Ovary (tissue), 9 donors: Measurements from ENCODE around the gene SOHLH2. TPM values are rescaled to one million over a fixed set of nuclear protein-coding genes. Genes with fewer than 3 reads are reported as not detected.

Experiments used
- DNase-seq, 5 donors: peaks; one replicate each; pipeline ENCODE4 v3.0.0-alpha.2; 2019 to 2020
- H3K27ac ChIP-seq, 2 donors: fragments of 200-600 bp; one replicate each; pipeline versions ENCODE4 v1.5.1 to v1.8.0; 2019 to 2022
- H3K27me3 ChIP-seq: fragments of 200-600 bp; one replicate; pipeline ENCODE4 v1.8.0; 2022
- H3K36me3 ChIP-seq: fragments of 200-600 bp; sonication (generic); one replicate; pipeline ENCODE4 v1.5.1; 2019
- H3K4me1 ChIP-seq: one replicate; pipeline ENCODE4 v1.8.1; 2013; ENCODE audit warnings: mild to moderate bottlenecking, moderate library complexity; ENCODE audit not compliant: insufficient read depth
- H3K4me3 ChIP-seq: fragments of 200-600 bp; sonication (generic); one replicate; pipeline ENCODE4 v1.5.1; 2017
- H3K9me3 ChIP-seq, 2 donors: fragments of 200-600 bp in 1 of 2; sonication (generic) in 1 of 2; one replicate each; pipeline versions ENCODE4 v1.5.1 to v1.8.1; 2013 to 2019; ENCODE audit warnings: mild to moderate bottlenecking in 1 of 2, moderate library complexity in 1 of 2
- EP300 ChIP-seq: sonication (generic); formaldehyde crosslinking; IDR thresholded peaks from one replicate; pipeline ENCODE4 v1.6.1; 2017; ENCODE audit warnings: antibody characterized with exemption
- POLR2A ChIP-seq: fragments of 450-650 bp; IDR thresholded peaks from one replicate; pipeline ENCODE4 v1.6.1; 2017; ENCODE audit warnings: antibody characterized with exemption, mild to moderate bottlenecking, moderate library complexity
- WGBS, 3 donors: extraction: QIAGEN DNeasy Blood & Tissue Kit in 1 of 3; methylation state at CpG; one replicate each; pipeline versions ENCODE4 v1.1.5 to v1.1.7; 2013 to 2017; 5-methylcytosine and 5-hydroxymethylcytosine counted together
- intact Hi-C, 4 donors: fragments of 100-400 bp; cut with DNase I; formaldehyde crosslinking; loops; one replicate each; pipeline versions ENCODE4 v1.11.0 to v1.15.1; 2022 to 2023
- polyA plus RNA-seq, 2 donors: library from polyadenylated mRNA; stranded (reverse); fragments of 200-250 nt in 1 of 2; fragments of 350-450 nt in 1 of 2; fragmentation: Illumina TruSeq in 1 of 2; extraction: RNeasy Lipid Tissue Mini Kit (QIAGEN cat#74804) in 1 of 2; gene quantifications; one replicate each; pipeline ENCODE4 v1.2.3, GENCODE V29; 2013 to 2014
- total RNA-seq, 7 donors: library from RNA; depleted of rRNA in 2 of 7; stranded (reverse); fragments of >200 nt in 2 of 7; fragmentation: NEBNext Ultra II Directional in 3 of 7; extraction: Animal tissue kit (Norgen Biotek cat#: 25700) in 3 of 7; gene quantifications; one replicate each; pipeline versions ENCODE4 v1.1.0 to v1.2.4, GENCODE V29; 2016 to 2023
- TF ChIP-seq, protein P1 (sequence below), 3 donors: fragments of 450-650 bp in 2 of 3; fragments of 200-600 bp in 1 of 3; IDR thresholded peaks; one replicate each; pipeline versions ENCODE4 v1.5.1 to v1.8.0; 2016 to 2022; ENCODE audit warnings: antibody characterized with exemption in 3 of 3, mild to moderate bottlenecking in 1 of 3
- donor health status: DM: no; HTN: no; CAD: no; lungs with moderate emphysema.
- donor health status: DM: no; HTN: no; CAD: no.
- donor health status: Bipolar disorder and iron deficiency.
- donor health status: DM: yes; HTN: yes; CAD: no.
- donor health status: DM: no; HTN: no; CAD: no.
- donor health status: DM: yes; HTN: yes; CAD: no.

Gene SOHLH2
- total and polyA plus RNA-seq, 9 donors, result 0.11 to 1.0 (median 0.42) TPM; not detected in 3

DNA sequence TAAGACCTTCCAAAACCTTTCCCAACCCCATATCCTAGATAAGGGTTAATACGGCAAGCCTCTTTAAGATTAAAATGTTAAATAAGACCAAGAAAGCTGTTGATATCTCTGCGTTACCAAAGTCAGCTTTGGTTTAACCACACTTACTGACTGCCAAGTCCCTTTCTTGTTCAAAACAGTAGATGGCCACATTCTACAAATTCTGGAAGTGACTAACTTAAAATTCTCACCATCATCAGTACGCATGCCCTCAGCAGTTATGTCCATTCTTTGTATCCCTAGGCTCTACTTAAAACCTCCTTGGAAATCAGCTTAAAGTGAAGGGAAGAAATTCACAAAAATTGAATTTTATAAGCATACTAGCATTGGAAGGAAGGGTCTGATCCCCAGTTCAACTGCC, 23.6 kb downstream of the SOHLH2 start:
- 70 to 80% (median 74%) methylated on average over 3 of the region's 3 CpGs for WGBS, 3 donors
- Histone ChIP-seq H3K27ac (no peak overlapping the region), H3K27me3 (no peaks in the 10 kb centered on the region), H3K36me3 (no peaks in the 10 kb centered on the region), H3K4me1 (no peaks in the 10 kb centered on the region), H3K9me3 (no peaks in the 10 kb centered on the region), H3K4me3 (no peak overlapping the region)
- intact Hi-C loops, result loop anchor here in 1 of 4 donors (5.0 kb wide), 1 partner anchor 1508 kb away; no protein-coding TSS in a partner anchor
- DNase-seq, result no peak
- TF ChIP-seq EP300 (no peak), POLR2A (no peak)
- TF ChIP-seq, protein P1, sequence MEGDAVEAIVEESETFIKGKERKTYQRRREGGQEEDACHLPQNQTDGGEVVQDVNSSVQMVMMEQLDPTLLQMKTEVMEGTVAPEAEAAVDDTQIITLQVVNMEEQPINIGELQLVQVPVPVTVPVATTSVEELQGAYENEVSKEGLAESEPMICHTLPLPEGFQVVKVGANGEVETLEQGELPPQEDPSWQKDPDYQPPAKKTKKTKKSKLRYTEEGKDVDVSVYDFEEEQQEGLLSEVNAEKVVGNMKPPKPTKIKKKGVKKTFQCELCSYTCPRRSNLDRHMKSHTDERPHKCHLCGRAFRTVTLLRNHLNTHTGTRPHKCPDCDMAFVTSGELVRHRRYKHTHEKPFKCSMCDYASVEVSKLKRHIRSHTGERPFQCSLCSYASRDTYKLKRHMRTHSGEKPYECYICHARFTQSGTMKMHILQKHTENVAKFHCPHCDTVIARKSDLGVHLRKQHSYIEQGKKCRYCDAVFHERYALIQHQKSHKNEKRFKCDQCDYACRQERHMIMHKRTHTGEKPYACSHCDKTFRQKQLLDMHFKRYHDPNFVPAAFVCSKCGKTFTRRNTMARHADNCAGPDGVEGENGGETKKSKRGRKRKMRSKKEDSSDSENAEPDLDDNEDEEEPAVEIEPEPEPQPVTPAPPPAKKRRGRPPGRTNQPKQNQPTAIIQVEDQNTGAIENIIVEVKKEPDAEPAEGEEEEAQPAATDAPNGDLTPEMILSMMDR (IDR thresholded peaks at IDR 0.05), result no peak

- DNase-seq, result no peak
- no peaks in the 10 kb centered on the region for H3K27me3 ChIP-seq
- H3K27ac ChIP-seq, result no peak overlapping the region
- TF ChIP-seq, protein P1 (IDR thresholded peaks at IDR 0.05), result no peak
- no peak for TF ChIP-seq EP300
- no peak for TF ChIP-seq POLR2A
- intact Hi-C loops, result no loop called here
- H3K4me3 ChIP-seq, result no peak overlapping the region
- 92 to 98% (median 93%) methylated on average over 1 of the region's 1 CpG for WGBS, 3 donors
- no peaks in the 10 kb centered on the region for H3K4me1 ChIP-seq
- no peaks in the 10 kb centered on the region for H3K36me3 ChIP-seq
- no peaks in the 10 kb centered on the region for H3K9me3 ChIP-seq
Observed at GRCh38 chr13:36188441-36188840, 25.9 kb downstream of the SOHLH2 start.

DNA sequence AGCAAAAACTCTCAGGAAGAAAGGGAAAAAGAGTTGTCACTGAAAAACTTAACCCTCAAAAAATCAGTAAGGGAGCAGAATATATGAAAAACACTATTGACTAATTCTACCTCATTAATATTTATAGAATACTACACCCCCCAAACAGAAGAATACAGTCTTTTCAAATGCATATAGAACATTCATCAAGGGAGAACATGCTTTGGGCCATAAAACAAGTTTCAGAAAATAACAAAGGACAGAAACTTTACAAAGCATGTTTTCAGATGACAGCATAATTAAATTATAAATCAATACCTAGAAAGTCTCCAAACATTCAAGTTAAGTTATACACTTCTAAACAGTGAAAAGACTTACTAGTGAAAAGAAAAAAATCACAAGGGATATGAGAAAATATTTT, 30.5 kb downstream of the SOHLH2 start:
- Histone ChIP-seq H3K4me3 (no peak overlapping the region), H3K9me3 (no peaks in the 10 kb centered on the region), H3K36me3 (no peaks in the 10 kb centered on the region), H3K4me1 (no peaks in the 10 kb centered on the region), H3K27ac (no peak overlapping the region), H3K27me3 (no peaks in the 10 kb centered on the region)
- TF ChIP-seq POLR2A, result no peak
- TF ChIP-seq, protein P1 (IDR thresholded peaks at IDR 0.05), result no peak
- TF ChIP-seq EP300, result no peak
- intact Hi-C loops, result no loop called here
- no peak for DNase-seq

DNA sequence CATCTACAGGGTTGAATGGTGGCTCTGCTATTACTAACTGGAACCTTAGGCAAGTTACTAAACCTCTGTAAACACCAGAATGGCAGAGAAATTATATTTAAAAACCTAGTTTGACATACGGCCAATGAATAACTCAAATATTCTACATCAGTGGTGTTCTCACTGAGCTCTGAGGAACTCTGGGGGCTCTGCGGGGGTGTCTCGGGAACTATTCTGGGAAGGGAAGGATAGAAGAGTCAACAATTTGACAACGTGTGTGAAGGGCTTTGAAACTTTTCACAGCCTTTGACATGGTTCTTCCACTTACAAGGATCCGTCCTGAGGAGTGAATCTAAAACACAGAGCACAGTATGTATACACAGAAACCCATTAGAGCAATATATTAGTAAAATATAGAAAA, 38.7 kb downstream of the SOHLH2 start:
- H3K27me3 ChIP-seq, result no peaks in the 10 kb centered on the region
- intact Hi-C loops, result no loop called here
- H3K4me1 ChIP-seq, result no peaks in the 10 kb centered on the region
- no peak overlapping the region for H3K4me3 ChIP-seq
- no peaks in the 10 kb centered on the region for H3K9me3 ChIP-seq
- no peaks in the 10 kb centered on the region for H3K36me3 ChIP-seq
- 75 to 87% (median 80%) methylated on average over 5 of the region's 5 CpGs for WGBS, 3 donors
- TF ChIP-seq, protein P1 (IDR thresholded peaks at IDR 0.05), result no peak
- TF ChIP-seq EP300 (no peak), POLR2A (no peak)
- H3K27ac ChIP-seq, result no peak overlapping the region
- no peak for DNase-seq
